MM.1S (cell line): ENCODE measurements around the gene WDR81.

Experiments
- DNase-seq: peaks from one replicate; pipeline ENCODE4 v3.0.0-alpha.2; 2015
- H2AFZ ChIP-seq: fragments of 300-600 bp; sonication (generic); 2 replicates; pipeline ENCODE4 v1.6.0; 2016; ENCODE audit warnings: antibody characterized with exemption, low read length
- H3F3A ChIP-seq: fragments of 300-600 bp; sonication (generic); 2 replicates; pipeline ENCODE4 v1.6.1; 2016; ENCODE audit warnings: mild to moderate bottlenecking, antibody characterized with exemption, low read length, moderate library complexity, mixed read lengths; ENCODE audit not compliant: insufficient read depth
- H3K27ac ChIP-seq: fragments of 300-600 bp; sonication (generic); 2 replicates; pipeline ENCODE4 v1.5.1; 2016; ENCODE audit warnings: mild to moderate bottlenecking, low read length
- H3K27me3 ChIP-seq: fragments of 300-600 bp; sonication (generic); replicated peaks from 2 replicates; pipeline ENCODE4 v1.6.0; 2016; ENCODE audit warnings: low read length; ENCODE audit not compliant: insufficient read depth
- H3K36me3 ChIP-seq: fragments of 300-600 bp; sonication (generic); replicated peaks from 2 replicates; pipeline ENCODE4 v1.6.1; 2016; ENCODE audit warnings: mild to moderate bottlenecking, low read length, mixed read lengths; ENCODE audit not compliant: insufficient read depth
- H3K4me1 ChIP-seq: fragments of 300-600 bp; sonication (generic); 2 replicates; pipeline ENCODE4 v1.6.1; 2016; ENCODE audit warnings: low read length, mixed read lengths
- H3K4me2 ChIP-seq: fragments of 300-600 bp; sonication (generic); 2 replicates; pipeline ENCODE4 v1.6.0; 2016; ENCODE audit warnings: low read depth, low read length
- H3K4me3 ChIP-seq: fragments of 300-600 bp; sonication (generic); 2 replicates; pipeline ENCODE4 v1.5.1; 2016; ENCODE audit warnings: low read length, mixed read lengths
- H3K79me2 ChIP-seq: fragments of 300-600 bp; sonication (generic); 2 replicates; pipeline ENCODE4 v1.6.1; 2016; ENCODE audit warnings: mixed run types, low read length, mixed read lengths
- H3K9ac ChIP-seq: fragments of 300-600 bp; sonication (generic); 2 replicates; pipeline ENCODE4 v1.6.1; 2016; ENCODE audit warnings: low read length, mixed read lengths
- H3K9me2 ChIP-seq: fragments of 300-600 bp; sonication (generic); replicated peaks from 2 replicates; pipeline ENCODE4 v1.6.1; 2016; ENCODE audit warnings: mild to moderate bottlenecking, low read length, mixed read lengths; ENCODE audit not compliant: insufficient read depth
- H3K9me3 ChIP-seq: fragments of 300-600 bp; sonication (generic); replicated peaks from 2 replicates; pipeline ENCODE4 v1.6.1; 2016; ENCODE audit warnings: mild to moderate bottlenecking, low read length, mixed read lengths; ENCODE audit not compliant: insufficient read depth
- H4K20me1 ChIP-seq: fragments of 300-600 bp; sonication (generic); 2 replicates; pipeline ENCODE4 v1.6.1; 2016; ENCODE audit warnings: mild to moderate bottlenecking, low read length, moderate library complexity, mixed read lengths; ENCODE audit not compliant: insufficient read depth
- CTCF ChIP-seq: fragments of 300-600 bp; sonication (generic); IDR thresholded peaks from 2 replicates; pipeline ENCODE4 v1.5.1; 2016; ENCODE audit warnings: antibody characterized with exemption, low read length, mixed read lengths
- EZH2 ChIP-seq: fragments of 300-600 bp; sonication (generic); optimal IDR thresholded peaks from 2 replicates; pipeline ENCODE3; 2017; ENCODE audit warnings: low read depth, mild to moderate bottlenecking, antibody characterized with exemption, low read length, mixed read lengths
- EZH2phosphoT487 ChIP-seq: fragments of 300-600 bp; sonication (generic); IDR thresholded peaks from 2 replicates; pipeline ENCODE4 v1.6.1; 2018; ENCODE audit warnings: antibody characterized with exemption, low read length

Gene WDR81

GRCh38 chr17:1779571-1780131 is 55.1 kb downstream of the WDR81 start:
- Histone ChIP-seq H3K27me3 (no peaks in the 10 kb centered on the region), H4K20me1 (no peaks in the 10 kb centered on the region), H3K79me2 (no peaks in the 10 kb centered on the region), H3K4me2 (no peak overlapping the region), H3K9me2 (no peaks in the 10 kb centered on the region), H3K4me3 (no peak overlapping the region), H3K27ac (no peak overlapping the region), H3K36me3 (no peaks in the 10 kb centered on the region; the same call in 1 of the 2 replicates), H2AFZ (no peak overlapping the region), H3K9ac (no peak overlapping the region), H3K9me3 (no peaks in the 10 kb centered on the region), H3F3A (no peaks in the 10 kb centered on the region), H3K4me1 (no peaks in the 10 kb centered on the region)
- TF ChIP-seq CTCF (no peak), EZH2phosphoT487 (no peak), EZH2 (no peak)
- no peak for DNase-seq

- DNase-seq = no peak
- Histone ChIP-seq H3K9me3 (no peaks in the 10 kb centered on the region), H3K4me3 (no peak overlapping the region), H3K79me2 (no peaks in the 10 kb centered on the region), H3K36me3 (no peaks in the 10 kb centered on the region; the same call in 1 of the 2 replicates), H3K27ac (no peak overlapping the region), H2AFZ (no peak overlapping the region), H3F3A (no peaks in the 10 kb centered on the region), H3K27me3 (no peaks in the 10 kb centered on the region), H3K9ac (no peak overlapping the region), H4K20me1 (no peaks in the 10 kb centered on the region), H3K4me1 (no peaks in the 10 kb centered on the region), H3K9me2 (no peaks in the 10 kb centered on the region), H3K4me2 (no peak overlapping the region)
- TF ChIP-seq EZH2 = no peak
- TF ChIP-seq EZH2phosphoT487 = no peak
- TF ChIP-seq CTCF = no peak
Measured at GRCh38 chr17:1782171-1782567, 57.7 kb downstream of the WDR81 start.

GRCh38 chr17:1783271-1783670 is 58.8 kb downstream of the WDR81 start:
- Histone ChIP-seq H2AFZ (no peak overlapping the region), H3K36me3 (no peaks in the 10 kb centered on the region; the same call in 1 of the 2 replicates), H3K79me2 (no peaks in the 10 kb centered on the region), H3K27me3 (no peaks in the 10 kb centered on the region), H4K20me1 (no peaks in the 10 kb centered on the region), H3K9ac (no peak overlapping the region), H3K4me2 (no peak overlapping the region), H3K4me1 (no peaks in the 10 kb centered on the region), H3F3A (no peaks in the 10 kb centered on the region), H3K9me3 (no peaks in the 10 kb centered on the region), H3K9me2 (no peaks in the 10 kb centered on the region), H3K4me3 (no peak overlapping the region), H3K27ac (no peak overlapping the region)
- DNase-seq = no peak
- TF ChIP-seq CTCF (no peak), EZH2phosphoT487 (no peak), EZH2 (no peak)
